KMS-11 (cell line): ENCODE measurements around the gene CHRNB4.

Experiments used
- H2AFZ ChIP-seq: fragments of 200-600 bp; sonication (generic); 2 replicates; pipeline ENCODE4 v1.6.1; 2016; ENCODE audit warnings: antibody characterized with exemption, mixed run types, low read depth
- H3K27ac ChIP-seq: fragments of 200-600 bp; sonication (generic); 2 replicates; pipeline ENCODE4 v1.6.1; 2016; ENCODE audit warnings: mild to moderate bottlenecking, mixed run types
- H3K27me3 ChIP-seq: fragments of 200-600 bp; sonication (generic); 2 replicates; pipeline ENCODE4 v1.6.1; 2017; ENCODE audit warnings: mild to moderate bottlenecking, low read depth, mixed run types, moderate library complexity; ENCODE audit not compliant: insufficient read depth
- H3K36me3 ChIP-seq: fragments of 200-600 bp; sonication (generic); 2 replicates; pipeline ENCODE4 v1.6.1; 2017; ENCODE audit warnings: mild to moderate bottlenecking, mixed run types; ENCODE audit not compliant: insufficient read depth
- H3K4me1 ChIP-seq: fragments of 200-600 bp; sonication (generic); 2 replicates; pipeline ENCODE4 v1.6.1; 2016; ENCODE audit warnings: mild to moderate bottlenecking, low read depth, mixed run types; ENCODE audit not compliant: poor library complexity, severe bottlenecking
- H3K4me2 ChIP-seq: fragments of 200-600 bp; sonication (generic); 2 replicates; pipeline ENCODE4 v1.7.0; 2016; ENCODE audit warnings: mild to moderate bottlenecking, mixed run types
- H3K4me3 ChIP-seq: fragments of 200-600 bp; sonication (generic); IDR thresholded peaks from 2 replicates; pipeline ENCODE4 v1.6.1; 2017; ENCODE audit warnings: low read depth, low read length, mixed read lengths; ENCODE audit not compliant: insufficient read depth
- H3K79me2 ChIP-seq: fragments of 200-600 bp; sonication (generic); 2 replicates; pipeline ENCODE4 v1.6.1; 2016; ENCODE audit warnings: low read depth, mixed run types; ENCODE audit not compliant: insufficient read depth
- H3K9ac ChIP-seq: fragments of 200-600 bp; sonication (generic); 2 replicates; pipeline ENCODE4 v1.6.1; 2016; ENCODE audit warnings: mild to moderate bottlenecking, mixed run types
- H4K20me1 ChIP-seq: fragments of 200-600 bp; sonication (generic); 2 replicates; pipeline ENCODE4 v1.6.1; 2016; ENCODE audit warnings: mild to moderate bottlenecking, mixed run types; ENCODE audit not compliant: insufficient read depth
- TF ChIP-seq, protein P1 (sequence below): fragments of 200-600 bp; sonication (generic); conservative IDR thresholded peaks from 2 replicates; pipeline ENCODE4 v1.6.1; 2017; ENCODE audit warnings: low read depth, mild to moderate bottlenecking, antibody characterized with exemption, low read length, moderate library complexity, mixed read lengths

CHRNB4 gene

DNA sequence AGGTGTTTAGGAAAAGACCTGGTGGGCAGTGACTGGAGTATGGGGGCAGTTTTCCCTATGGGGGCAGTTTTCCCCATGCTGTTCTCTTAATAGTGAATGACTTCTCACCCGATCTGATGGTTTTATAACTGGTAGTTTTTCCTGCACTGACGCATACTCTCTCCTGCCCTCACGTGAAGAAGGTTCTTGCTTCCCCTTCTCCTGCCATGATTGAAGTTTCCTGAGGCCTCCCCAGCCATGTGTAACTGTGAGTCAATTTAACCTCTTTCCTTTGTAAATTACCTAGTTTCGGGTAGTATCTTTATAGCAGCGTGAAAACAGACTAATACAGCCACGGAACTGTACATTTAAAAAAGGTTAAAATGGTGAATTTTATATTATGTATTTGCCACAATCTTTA lies 25.0 kb upstream of the CHRNB4 start:
- Histone ChIP-seq H3K4me2 (no peak overlapping the region), H3K27ac (no peak overlapping the region)

DNA sequence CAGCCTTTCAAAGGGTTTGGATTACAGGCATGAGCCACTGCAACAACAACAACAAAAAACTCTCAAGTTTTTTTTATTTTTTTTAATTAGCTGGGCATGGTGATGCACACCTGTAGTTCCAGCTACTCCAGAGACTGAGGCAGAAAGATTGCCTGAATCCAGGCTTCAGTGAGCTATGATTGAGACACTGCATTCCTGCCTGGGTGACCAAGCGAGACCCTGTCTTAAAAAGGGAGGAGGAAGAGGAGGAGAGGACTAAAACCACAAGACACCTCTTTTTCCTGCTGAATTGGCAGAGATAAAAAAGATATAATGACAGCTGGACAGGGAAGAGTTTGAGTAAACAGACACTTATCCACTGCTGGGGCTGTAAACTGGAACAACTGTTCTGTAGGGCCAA lies 22.7 kb upstream of the CHRNB4 start:
- no peaks in the 10 kb centered on the region for H3K4me1 ChIP-seq
- H2AFZ ChIP-seq: no peak overlapping the region
- H3K4me2 ChIP-seq: no peak overlapping the region
- H4K20me1 ChIP-seq: no peaks in the 10 kb centered on the region
- no peaks in the 10 kb centered on the region for H3K79me2 ChIP-seq
- H3K36me3 ChIP-seq: no peaks in the 10 kb centered on the region
- H3K27ac ChIP-seq: no peak overlapping the region
- no peak overlapping the region for H3K4me3 ChIP-seq
- TF ChIP-seq, protein P1, sequence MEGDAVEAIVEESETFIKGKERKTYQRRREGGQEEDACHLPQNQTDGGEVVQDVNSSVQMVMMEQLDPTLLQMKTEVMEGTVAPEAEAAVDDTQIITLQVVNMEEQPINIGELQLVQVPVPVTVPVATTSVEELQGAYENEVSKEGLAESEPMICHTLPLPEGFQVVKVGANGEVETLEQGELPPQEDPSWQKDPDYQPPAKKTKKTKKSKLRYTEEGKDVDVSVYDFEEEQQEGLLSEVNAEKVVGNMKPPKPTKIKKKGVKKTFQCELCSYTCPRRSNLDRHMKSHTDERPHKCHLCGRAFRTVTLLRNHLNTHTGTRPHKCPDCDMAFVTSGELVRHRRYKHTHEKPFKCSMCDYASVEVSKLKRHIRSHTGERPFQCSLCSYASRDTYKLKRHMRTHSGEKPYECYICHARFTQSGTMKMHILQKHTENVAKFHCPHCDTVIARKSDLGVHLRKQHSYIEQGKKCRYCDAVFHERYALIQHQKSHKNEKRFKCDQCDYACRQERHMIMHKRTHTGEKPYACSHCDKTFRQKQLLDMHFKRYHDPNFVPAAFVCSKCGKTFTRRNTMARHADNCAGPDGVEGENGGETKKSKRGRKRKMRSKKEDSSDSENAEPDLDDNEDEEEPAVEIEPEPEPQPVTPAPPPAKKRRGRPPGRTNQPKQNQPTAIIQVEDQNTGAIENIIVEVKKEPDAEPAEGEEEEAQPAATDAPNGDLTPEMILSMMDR: no peak
- H3K9ac ChIP-seq: no peak overlapping the region
- H3K27me3 ChIP-seq: no peaks in the 10 kb centered on the region

More for the DNA sequence above, 25.0 kb upstream of the CHRNB4 start:
- no peak overlapping the region for H3K9ac ChIP-seq
- no peaks in the 10 kb centered on the region for H3K36me3 ChIP-seq
- no peaks in the 10 kb centered on the region for H3K79me2 ChIP-seq
- H4K20me1 ChIP-seq: no peaks in the 10 kb centered on the region
- TF ChIP-seq, protein P1: no peak
- H3K27me3 ChIP-seq: no peaks in the 10 kb centered on the region
- no peak overlapping the region for H3K4me3 ChIP-seq
- no peaks in the 10 kb centered on the region for H3K4me1 ChIP-seq
- no peak overlapping the region for H2AFZ ChIP-seq

DNA sequence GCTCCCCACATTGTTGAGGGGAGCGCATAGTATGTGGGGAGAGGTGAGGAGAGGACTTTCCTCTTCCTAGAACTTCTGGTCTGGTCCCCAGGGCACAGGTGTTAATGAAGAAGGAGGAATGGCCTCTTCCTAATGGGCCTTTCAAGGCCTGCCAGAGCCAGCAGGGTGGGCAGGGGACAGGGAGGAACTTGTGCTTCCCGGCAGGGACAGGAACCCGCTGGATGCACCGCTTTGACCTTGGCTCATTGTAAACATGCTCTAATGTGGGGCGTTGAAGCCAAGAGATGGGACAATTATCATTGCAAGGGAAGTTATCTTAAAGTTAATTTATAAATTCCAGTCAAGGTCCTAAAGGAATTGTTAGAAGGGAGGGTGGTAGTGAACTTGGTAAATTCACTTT lies 21.0 kb upstream of the CHRNB4 start:
- Histone ChIP-seq H3K79me2 (no peaks in the 10 kb centered on the region), H3K27ac (no peak overlapping the region), H3K9ac (no peak overlapping the region), H2AFZ (no peak overlapping the region), H3K4me1 (no peaks in the 10 kb centered on the region), H3K36me3 (no peaks in the 10 kb centered on the region), H3K4me2 (no peak overlapping the region), H3K27me3 (no peaks in the 10 kb centered on the region), H3K4me3 (no peak overlapping the region), H4K20me1 (no peaks in the 10 kb centered on the region)
- TF ChIP-seq, protein P1: no peak

- Histone ChIP-seq H3K4me2 (no peak overlapping the region), H3K36me3 (no peaks in the 10 kb centered on the region), H3K4me1 (no peaks in the 10 kb centered on the region), H2AFZ (no peak overlapping the region), H4K20me1 (no peaks in the 10 kb centered on the region), H3K27me3 (no peaks in the 10 kb centered on the region), H3K4me3 (no peak overlapping the region), H3K27ac (no peak overlapping the region), H3K79me2 (no peaks in the 10 kb centered on the region), H3K9ac (no peak overlapping the region)
- TF ChIP-seq, protein P1: no peak
These were observed 20.0 kb upstream of the CHRNB4 start for GRCh38 chr15:78661001-78661400.
